GM23338 (cell line): Measurements from ENCODE around the gene AASDHPPT. TPM values are rescaled to one million over a fixed set of nuclear protein-coding genes. Genes with fewer than 3 reads are reported as not detected.

Experiments used
- ATAC-seq: fragments of 200-7000 bp; cut with Tn5 transposase; 3 replicates; pipeline ENCODE4 v1.9.1; 2020
- DNase-seq: peaks from one replicate; pipeline ENCODE4 v3.0.0-alpha.2; 2015; ENCODE audit warnings: low spot score
- H2AFZ ChIP-seq: fragments of 200-600 bp; sonication (generic); 2 replicates; pipeline ENCODE4 v1.8.0; 2016; ENCODE audit warnings: antibody characterized with exemption, mild to moderate bottlenecking, moderate library complexity
- H3F3A ChIP-seq: fragments of 200-600 bp; sonication (generic); replicated peaks from 2 replicates; pipeline ENCODE4 v1.8.0; 2017; ENCODE audit warnings: antibody characterized with exemption, mixed run types, low read depth
- H3K27ac ChIP-seq: fragments of 200-600 bp; sonication (generic); 2 replicates; pipeline ENCODE4 v1.6.1; 2016; ENCODE audit warnings: low read depth
- H3K27me3 ChIP-seq: fragments of 200-600 bp; sonication (generic); 2 replicates; pipeline ENCODE4 v1.8.0; 2016; ENCODE audit warnings: mild to moderate bottlenecking, mixed run types, moderate library complexity; ENCODE audit not compliant: insufficient read depth
- H3K36me3 ChIP-seq: fragments of 200-600 bp; sonication (generic); 2 replicates; pipeline ENCODE4 v1.8.0; 2016; ENCODE audit warnings: mild to moderate bottlenecking; ENCODE audit not compliant: insufficient read depth
- H3K4me1 ChIP-seq: fragments of 200-600 bp; sonication (generic); 2 replicates; pipeline ENCODE4 v1.8.0; 2016; ENCODE audit warnings: mild to moderate bottlenecking, moderate library complexity; ENCODE audit not compliant: insufficient read depth
- H3K4me2 ChIP-seq: fragments of 200-600 bp; sonication (generic); 2 replicates; pipeline ENCODE4 v1.7.1; 2017; ENCODE audit warnings: mixed run types
- H3K4me3 ChIP-seq: fragments of 200-600 bp; sonication (generic); 2 replicates; pipeline ENCODE4 v1.6.1; 2016; ENCODE audit warnings: mixed run types
- H3K79me2 ChIP-seq: fragments of 200-600 bp; sonication (generic); replicated peaks from 2 replicates; pipeline ENCODE4 v1.8.0; 2017; ENCODE audit warnings: mild to moderate bottlenecking; ENCODE audit not compliant: insufficient read depth
- H3K9me2 ChIP-seq: fragments of 200-600 bp; sonication (generic); 2 replicates; pipeline ENCODE4 v1.8.0; 2017; ENCODE audit not compliant: insufficient read depth
- H4K20me1 ChIP-seq: fragments of 200-600 bp; sonication (generic); replicated peaks from 2 replicates; pipeline ENCODE4 v1.8.0; 2017; ENCODE audit warnings: mild to moderate bottlenecking; ENCODE audit not compliant: insufficient read depth
- H3K27ac Mint-ChIP-seq: 2 replicates; pipeline ENCODE4 v1.8.0; 2020; ENCODE audit warnings: inconsistent platforms, mild to moderate bottlenecking, moderate library complexity, mixed read lengths
- H3K27me3 Mint-ChIP-seq: 3 replicates; pipeline ENCODE4 v1.8.0; 2022; ENCODE audit warnings: low read depth, mild to moderate bottlenecking, moderate library complexity, mixed read lengths, inconsistent platforms; ENCODE audit not compliant: insufficient read depth, poor library complexity
- H3K36me3 Mint-ChIP-seq: 3 replicates; pipeline ENCODE4 v1.8.0; 2021; ENCODE audit warnings: low read depth, mild to moderate bottlenecking, inconsistent platforms, moderate library complexity, mixed read lengths
- H3K4me1 Mint-ChIP-seq: 3 replicates; pipeline ENCODE4 v1.8.0; 2020; ENCODE audit warnings: mild to moderate bottlenecking, inconsistent platforms, mixed read lengths
- H3K4me3 Mint-ChIP-seq: 3 replicates; pipeline ENCODE4 v1.8.0; 2021; ENCODE audit warnings: moderate library complexity, mild to moderate bottlenecking, inconsistent platforms, mixed read lengths
- H3K9me3 Mint-ChIP-seq: 3 replicates; pipeline ENCODE4 v1.8.0; 2020; ENCODE audit warnings: moderate library complexity, mild to moderate bottlenecking, inconsistent platforms, mixed read lengths
- CREB1 ChIP-seq: fragments of 250-450 bp; sonication (Bioruptor Pico); IDR thresholded peaks from 2 replicates; pipeline ENCODE4 v1.5.0; 2020; ENCODE audit warnings: low read depth, mild to moderate bottlenecking, moderate library complexity
- EZH2 ChIP-seq: fragments of 200-600 bp; sonication (generic); IDR thresholded peaks from one replicate; pipeline ENCODE4 v1.8.0; 2017; ENCODE audit warnings: antibody characterized with exemption, mild to moderate bottlenecking, low read depth; ENCODE audit not compliant: unreplicated experiment
- POLR2AphosphoS5 ChIP-seq: IDR thresholded peaks from 2 replicates; pipeline ENCODE4 v1.6.1; 2016; ENCODE audit warnings: antibody characterized with exemption, low read depth
- STAT1 ChIP-seq: IDR thresholded peaks from one replicate; pipeline ENCODE4 v1.6.1; 2016; ENCODE audit warnings: antibody characterized with exemption; ENCODE audit not compliant: unreplicated experiment
- ZNF331 ChIP-seq: fragments of 250-450 bp; sonication (Bioruptor Pico); IDR thresholded peaks from 2 replicates; pipeline ENCODE4 v1.5.0; 2020; ENCODE audit warnings: low read depth, mild to moderate bottlenecking, moderate library complexity
- polyA plus RNA-seq: library from polyadenylated mRNA; unstranded; fragments of >200 nt; fragmentation: Nextera tagmentation; extraction: Ambion mirVana; gene quantifications from 2 replicates; pipeline ENCODE4 v1.2.1, GENCODE V29; 2016
- total RNA-seq: library from RNA; depleted of rRNA; stranded (reverse); fragments of >200 nt; shearing (Covaris generic); gene quantifications from 2 replicates; pipeline ENCODE4 v1.2.3, GENCODE V29; 2014
- TF ChIP-seq, protein P1 (sequence below), 2 experiments: fragments of 200-600 bp in 1 of 2; sonication (generic) in 1 of 2; conservative IDR thresholded peaks; 2 replicates each; pipeline versions ENCODE4 v1.5.1 to v1.6.1; 2016 to 2017; ENCODE audit warnings: antibody characterized with exemption in 2 of 2, low read depth in 2 of 2, mild to moderate bottlenecking in 2 of 2, moderate library complexity in 1 of 2
- TF ChIP-seq, protein P2 (sequence below): IDR thresholded peaks from 2 replicates; pipeline ENCODE4 v1.6.1; 2016; ENCODE audit warnings: antibody characterized with exemption
- TF ChIP-seq, protein P3 (sequence below): IDR thresholded peaks from one replicate; pipeline ENCODE4 v1.6.1; 2018; ENCODE audit warnings: antibody characterized with exemption; ENCODE audit not compliant: unreplicated experiment

The AASDHPPT gene
- total and polyA plus RNA-seq, 2 experiments from 2014 or later, result 49.0 to 62.3 TPM

DNA sequence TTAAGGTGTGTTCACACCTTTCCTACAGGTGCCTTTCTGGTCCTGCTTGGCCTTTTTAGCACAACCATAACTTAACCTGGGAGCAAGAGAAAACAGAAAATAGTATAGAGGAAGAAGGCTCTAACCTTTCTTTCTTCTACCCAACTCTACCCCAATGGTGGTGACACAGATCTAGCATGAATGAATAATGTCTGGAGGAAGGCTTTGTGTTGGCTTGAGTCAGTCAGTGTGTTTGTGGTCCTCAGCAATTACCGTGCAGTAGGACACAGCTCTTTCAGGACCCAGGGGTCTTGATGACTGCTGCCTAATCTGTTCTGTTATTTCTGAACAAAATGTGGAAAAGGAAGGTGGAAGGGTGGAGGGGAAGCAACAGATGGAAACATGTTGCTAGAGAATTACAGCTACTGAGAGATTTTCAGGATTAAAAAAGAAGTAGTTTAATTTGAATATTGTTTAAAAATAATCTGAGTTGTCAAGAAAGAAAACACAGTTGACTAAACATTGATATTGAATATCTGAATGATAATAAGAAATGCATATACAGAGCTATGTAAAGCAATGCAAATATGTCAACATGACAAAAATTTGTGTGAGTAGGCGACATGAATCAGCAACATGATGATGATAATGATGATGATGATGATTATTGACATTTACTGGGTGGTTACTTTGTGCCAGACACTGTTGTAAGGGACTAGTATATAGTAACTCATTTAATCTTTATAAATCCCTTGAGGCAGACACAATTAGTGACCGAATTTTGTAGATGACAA, 55.3 kb downstream of the AASDHPPT start:
- peaks cover 4% of the 10 kb centered on the region for H3K4me1 Mint-ChIP-seq
- no peak overlapping the region for H3K27ac Mint-ChIP-seq
- H2AFZ ChIP-seq, result no peak overlapping the region

DNA sequence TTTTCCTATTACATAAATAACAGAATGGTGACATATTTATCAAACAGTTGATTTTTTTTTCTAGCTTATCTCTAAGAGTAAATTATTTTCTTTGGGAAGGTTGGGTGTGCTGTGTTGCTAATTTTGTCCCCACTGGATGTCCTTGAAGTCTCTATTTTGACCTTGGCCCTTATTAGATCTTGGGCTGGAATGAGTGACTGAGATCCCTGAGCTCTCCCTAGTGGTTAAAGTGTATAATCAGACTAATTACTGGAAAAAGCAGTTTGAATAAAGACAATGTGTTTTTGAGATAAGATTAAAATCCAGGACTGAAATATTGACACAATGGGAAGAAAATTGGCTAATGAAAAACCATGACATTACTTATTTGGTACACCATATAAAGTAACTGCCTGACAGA, 56.1 kb downstream of the AASDHPPT start:
- H3K27me3 ChIP-seq, result no peaks in the 10 kb centered on the region
- H3K4me1 ChIP-seq, result peaks cover 14% of the 10 kb centered on the region
- no peaks in the 10 kb centered on the region for H3K27me3 Mint-ChIP-seq
- no peaks in the 10 kb centered on the region for H4K20me1 ChIP-seq
- peak overlapping the region; percentile 40; the same call in 1 of the 2 replicates for H3K27ac Mint-ChIP-seq
- H3F3A ChIP-seq, result no peaks in the 10 kb centered on the region
- no peak overlapping the region for H3K27ac ChIP-seq
- peaks cover 5% of the 10 kb centered on the region; the same call in 1 of the 2 replicates for H3K36me3 ChIP-seq
- TF ChIP-seq, protein P1, sequence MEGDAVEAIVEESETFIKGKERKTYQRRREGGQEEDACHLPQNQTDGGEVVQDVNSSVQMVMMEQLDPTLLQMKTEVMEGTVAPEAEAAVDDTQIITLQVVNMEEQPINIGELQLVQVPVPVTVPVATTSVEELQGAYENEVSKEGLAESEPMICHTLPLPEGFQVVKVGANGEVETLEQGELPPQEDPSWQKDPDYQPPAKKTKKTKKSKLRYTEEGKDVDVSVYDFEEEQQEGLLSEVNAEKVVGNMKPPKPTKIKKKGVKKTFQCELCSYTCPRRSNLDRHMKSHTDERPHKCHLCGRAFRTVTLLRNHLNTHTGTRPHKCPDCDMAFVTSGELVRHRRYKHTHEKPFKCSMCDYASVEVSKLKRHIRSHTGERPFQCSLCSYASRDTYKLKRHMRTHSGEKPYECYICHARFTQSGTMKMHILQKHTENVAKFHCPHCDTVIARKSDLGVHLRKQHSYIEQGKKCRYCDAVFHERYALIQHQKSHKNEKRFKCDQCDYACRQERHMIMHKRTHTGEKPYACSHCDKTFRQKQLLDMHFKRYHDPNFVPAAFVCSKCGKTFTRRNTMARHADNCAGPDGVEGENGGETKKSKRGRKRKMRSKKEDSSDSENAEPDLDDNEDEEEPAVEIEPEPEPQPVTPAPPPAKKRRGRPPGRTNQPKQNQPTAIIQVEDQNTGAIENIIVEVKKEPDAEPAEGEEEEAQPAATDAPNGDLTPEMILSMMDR (conservative IDR thresholded peaks at IDR 0.05; ENCODE audit: low read depth in 2 of 2), result peak; percentile 51 to 66
- TF ChIP-seq, protein P2, sequence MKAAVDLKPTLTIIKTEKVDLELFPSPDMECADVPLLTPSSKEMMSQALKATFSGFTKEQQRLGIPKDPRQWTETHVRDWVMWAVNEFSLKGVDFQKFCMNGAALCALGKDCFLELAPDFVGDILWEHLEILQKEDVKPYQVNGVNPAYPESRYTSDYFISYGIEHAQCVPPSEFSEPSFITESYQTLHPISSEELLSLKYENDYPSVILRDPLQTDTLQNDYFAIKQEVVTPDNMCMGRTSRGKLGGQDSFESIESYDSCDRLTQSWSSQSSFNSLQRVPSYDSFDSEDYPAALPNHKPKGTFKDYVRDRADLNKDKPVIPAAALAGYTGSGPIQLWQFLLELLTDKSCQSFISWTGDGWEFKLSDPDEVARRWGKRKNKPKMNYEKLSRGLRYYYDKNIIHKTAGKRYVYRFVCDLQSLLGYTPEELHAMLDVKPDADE, result no peak
- peaks cover 4% of the 10 kb centered on the region for H3K4me1 Mint-ChIP-seq
- no peaks in the 10 kb centered on the region for H3K79me2 ChIP-seq
- peaks cover 12% of the 10 kb centered on the region for H3K9me3 Mint-ChIP-seq
- H3K4me3 Mint-ChIP-seq, result no peak overlapping the region
- no peak overlapping the region for H3K4me3 ChIP-seq
- peaks cover 3% of the 10 kb centered on the region; the same call in 1 of the 3 replicates for H3K36me3 Mint-ChIP-seq
- H2AFZ ChIP-seq, result no peak overlapping the region
- H3K4me2 ChIP-seq, result no peak overlapping the region
- DNase-seq (peak; percentile 28), ATAC-seq (no peak; the same call in 2 of the 3 replicates)
- no peaks in the 10 kb centered on the region for H3K9me2 ChIP-seq

More for the DNA sequence above, 55.3 kb downstream of the AASDHPPT start:
- peaks cover 2% of the 10 kb centered on the region; the same call in 1 of the 3 replicates for H3K36me3 Mint-ChIP-seq
- ATAC-seq, result no peak
- Histone ChIP-seq H3K27ac (no peak overlapping the region), H3K4me2 (no peak overlapping the region), H3K27me3 (no peaks in the 10 kb centered on the region), H4K20me1 (no peaks in the 10 kb centered on the region), H3K4me3 (no peak overlapping the region), H3K36me3 (no peaks in the 10 kb centered on the region), H3K4me1 (peaks cover 14% of the 10 kb centered on the region), H3K79me2 (no peaks in the 10 kb centered on the region), H3K9me2 (no peaks in the 10 kb centered on the region), H3F3A (no peaks in the 10 kb centered on the region)
- H3K27me3 Mint-ChIP-seq, result no peaks in the 10 kb centered on the region
- no peak overlapping the region for H3K4me3 Mint-ChIP-seq
- TF ChIP-seq EZH2, result no peak
- TF ChIP-seq, protein P3, sequence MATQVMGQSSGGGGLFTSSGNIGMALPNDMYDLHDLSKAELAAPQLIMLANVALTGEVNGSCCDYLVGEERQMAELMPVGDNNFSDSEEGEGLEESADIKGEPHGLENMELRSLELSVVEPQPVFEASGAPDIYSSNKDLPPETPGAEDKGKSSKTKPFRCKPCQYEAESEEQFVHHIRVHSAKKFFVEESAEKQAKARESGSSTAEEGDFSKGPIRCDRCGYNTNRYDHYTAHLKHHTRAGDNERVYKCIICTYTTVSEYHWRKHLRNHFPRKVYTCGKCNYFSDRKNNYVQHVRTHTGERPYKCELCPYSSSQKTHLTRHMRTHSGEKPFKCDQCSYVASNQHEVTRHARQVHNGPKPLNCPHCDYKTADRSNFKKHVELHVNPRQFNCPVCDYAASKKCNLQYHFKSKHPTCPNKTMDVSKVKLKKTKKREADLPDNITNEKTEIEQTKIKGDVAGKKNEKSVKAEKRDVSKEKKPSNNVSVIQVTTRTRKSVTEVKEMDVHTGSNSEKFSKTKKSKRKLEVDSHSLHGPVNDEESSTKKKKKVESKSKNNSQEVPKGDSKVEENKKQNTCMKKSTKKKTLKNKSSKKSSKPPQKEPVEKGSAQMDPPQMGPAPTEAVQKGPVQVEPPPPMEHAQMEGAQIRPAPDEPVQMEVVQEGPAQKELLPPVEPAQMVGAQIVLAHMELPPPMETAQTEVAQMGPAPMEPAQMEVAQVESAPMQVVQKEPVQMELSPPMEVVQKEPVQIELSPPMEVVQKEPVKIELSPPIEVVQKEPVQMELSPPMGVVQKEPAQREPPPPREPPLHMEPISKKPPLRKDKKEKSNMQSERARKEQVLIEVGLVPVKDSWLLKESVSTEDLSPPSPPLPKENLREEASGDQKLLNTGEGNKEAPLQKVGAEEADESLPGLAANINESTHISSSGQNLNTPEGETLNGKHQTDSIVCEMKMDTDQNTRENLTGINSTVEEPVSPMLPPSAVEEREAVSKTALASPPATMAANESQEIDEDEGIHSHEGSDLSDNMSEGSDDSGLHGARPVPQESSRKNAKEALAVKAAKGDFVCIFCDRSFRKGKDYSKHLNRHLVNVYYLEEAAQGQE, result no peak
- no peak for TF ChIP-seq STAT1
- no peak for TF ChIP-seq ZNF331
- no peak for TF ChIP-seq POLR2AphosphoS5
- no peak for TF ChIP-seq CREB1
- no peak for DNase-seq
- H3K9me3 Mint-ChIP-seq, result peaks cover 4% of the 10 kb centered on the region
